Natural killer cell (primary cell): ENCODE results near the gene RETNLB. TPM values are rescaled to one million over a fixed set of nuclear protein-coding genes. Genes with fewer than 3 reads are reported as not detected.

Experiments used
- ATAC-seq, 3 donors: fragments of 150-1000 bp in 2 of 3; fragments of 200-7000 bp in 1 of 3; cut with Tn5 transposase; 1 replicate in 1 of 3; 2 replicates in 2 of 3; pipeline ENCODE4 v1.10.0; 2021; ENCODE audit warnings: mild to moderate bottlenecking in 2 of 3, moderate library complexity in 2 of 3
- DNase-seq, 2 donors: peaks; one replicate each; pipeline versions ENCODE4 v3.0.0 to v3.0.0-alpha.2; 2013 to 2021; ENCODE audit warnings: mixed read lengths in 1 of 2
- H3K27ac ChIP-seq: one replicate; pipeline ENCODE4 v1.5.1; 2013; ENCODE audit warnings: mild to moderate bottlenecking, low read length
- H3K27me3 ChIP-seq: one replicate; pipeline ENCODE4 v1.6.1; 2013; ENCODE audit warnings: low read length; ENCODE audit not compliant: control insufficient read depth, insufficient read depth
- H3K36me3 ChIP-seq: one replicate; pipeline ENCODE4 v1.6.1; 2013; ENCODE audit warnings: low read length; ENCODE audit not compliant: control insufficient read depth, insufficient read depth
- H3K4me1 ChIP-seq: one replicate; pipeline ENCODE4 v1.6.1; 2013; ENCODE audit warnings: low read length; ENCODE audit not compliant: control insufficient read depth, insufficient read depth
- H3K4me3 ChIP-seq: one replicate; pipeline ENCODE4 v1.5.1; 2013; ENCODE audit warnings: low read length
- H3K9me3 ChIP-seq: one replicate; pipeline ENCODE4 v1.6.1; 2013; ENCODE audit warnings: low read length; ENCODE audit not compliant: control insufficient read depth, insufficient read depth
- H3K27ac Mint-ChIP-seq, 2 donors: one replicate each; pipeline ENCODE4 v1.8.0; 2022; ENCODE audit warnings: mild to moderate bottlenecking in 2 of 2, mixed read lengths in 2 of 2, moderate library complexity in 1 of 2
- H3K27me3 Mint-ChIP-seq, 2 donors: one replicate each; pipeline ENCODE4 v1.8.0; 2022; ENCODE audit warnings: low read depth in 2 of 2, mixed read lengths in 2 of 2
- H3K36me3 Mint-ChIP-seq: one replicate; pipeline ENCODE4 v1.8.0; 2022; ENCODE audit warnings: mixed read lengths
- H3K4me1 Mint-ChIP-seq, 2 donors: one replicate each; pipeline ENCODE4 v1.8.0; 2022; ENCODE audit warnings: mixed read lengths in 2 of 2
- H3K4me3 Mint-ChIP-seq: one replicate; pipeline ENCODE4 v1.8.0; 2022; ENCODE audit warnings: mild to moderate bottlenecking, moderate library complexity, mixed read lengths
- H3K9me3 Mint-ChIP-seq, 2 donors: one replicate each; pipeline ENCODE4 v1.8.0; 2022; ENCODE audit warnings: mixed read lengths in 2 of 2
- CTCF ChIP-seq: fragments of 200-600 bp; IDR thresholded peaks from one replicate; pipeline ENCODE4 v1.8.0; 2022; ENCODE audit warnings: antibody characterized with exemption
- WGBS: methylation state at CpG from one replicate; pipeline ENCODE4 v1.1.7; 2013; ENCODE audit warnings: missing lambda C conversion rate; ENCODE audit not compliant: insufficient coverage; 5-methylcytosine and 5-hydroxymethylcytosine counted together
- intact Hi-C: fragments of 100-400 bp; cut with micrococcal nuclease; formaldehyde crosslinking; loops from one replicate; pipeline ENCODE4 v1.14.2; 2022
- total RNA-seq, 4 donors: library from RNA; stranded (reverse); fragments of 120-200 nt in 1 of 4; gene quantifications; one replicate each; pipeline versions ENCODE4 v1.2.3 to v1.2.4, GENCODE V29; 2013 to 2022

RETNLB gene
- not detected for total RNA-seq
- not detected for total RNA-seq (2013)

- peaks cover 0 to 5% of the 10 kb centered on the region in 2 donors for H3K4me1 Mint-ChIP-seq
- no peaks in the 10 kb centered on the region for H3K27me3 Mint-ChIP-seq
Observed at GRCh38 chr3:108757404-108757982, at the start of gene RETNLB. Gene RETNLB (minus strand): TSS chr3:108757410. CDS start chr3:108757185, 225 bp downstream.

GRCh38 chr3:108806316-108806715, 49.1 kb upstream of the RETNLB start:
- ATAC-seq (peak; percentile 94 to 96 (median 96)), DNase-seq (peak; percentile 16 to 82)
- Histone ChIP-seq H3K4me3 (no peak overlapping the region), H3K27me3 (no peaks in the 10 kb centered on the region), H3K36me3 (no peaks in the 10 kb centered on the region), H3K4me1 (peaks cover 12% of the 10 kb centered on the region), H3K9me3 (no peaks in the 10 kb centered on the region), H3K27ac (peak overlapping the region; percentile 50)
- peaks cover 0 to 5% of the 10 kb centered on the region in 2 donors for H3K9me3 Mint-ChIP-seq
- 63% methylated on average over 3 of the region's 4 CpGs for WGBS
- H3K36me3 Mint-ChIP-seq: peaks cover 8% of the 10 kb centered on the region
- no peaks in the 10 kb centered on the region for H3K27me3 Mint-ChIP-seq
- no peak for TF ChIP-seq CTCF
- H3K27ac Mint-ChIP-seq: peak overlapping the region; percentile 18 to 85
- H3K4me1 Mint-ChIP-seq: peaks cover 19 to 22% of the 10 kb centered on the region in 2 donors
- peak overlapping the region; percentile 60 for H3K4me3 Mint-ChIP-seq
- intact Hi-C loops: no loop called here

More at GRCh38 chr3:108757404-108757982, at the start of gene RETNLB:
- TF ChIP-seq CTCF: no peak
- H3K27ac ChIP-seq: no peak within 1 kb of the TSS
- H3K27me3 ChIP-seq: no peaks in the 10 kb centered on the region
- Mint-ChIP-seq H3K36me3 (no peaks in the 10 kb centered on the region), H3K4me3 (no peak within 1 kb of the TSS), H3K9me3 (no peaks in the 10 kb centered on the region), H3K27ac (no peak within 1 kb of the TSS)
- intact Hi-C loops: no loop called here
- no peak within 1 kb of the TSS for H3K4me3 ChIP-seq
- 72% methylated on average over 3 of the region's 3 CpGs for WGBS
- no peaks in the 10 kb centered on the region for H3K9me3 ChIP-seq
- H3K36me3 ChIP-seq: no peaks in the 10 kb centered on the region
- H3K4me1 ChIP-seq: peaks cover 3% of the 10 kb centered on the region
- no peak for ATAC-seq
- no peak for DNase-seq

- Mint-ChIP-seq H3K9me3 (peaks cover 0 to 5% of the 10 kb centered on the region in 2 donors), H3K4me3 (peak overlapping the region; percentile 7), H3K27me3 (no peaks in the 10 kb centered on the region), H3K27ac (peak overlapping the region; percentile 18 to 85), H3K36me3 (peaks cover 9% of the 10 kb centered on the region), H3K4me1 (peaks cover 19 to 22% of the 10 kb centered on the region in 2 donors)
- Histone ChIP-seq H3K36me3 (no peaks in the 10 kb centered on the region), H3K27me3 (no peaks in the 10 kb centered on the region), H3K27ac (no peak overlapping the region), H3K4me3 (no peak overlapping the region), H3K4me1 (peaks cover 12% of the 10 kb centered on the region), H3K9me3 (no peaks in the 10 kb centered on the region)
- no peak for ATAC-seq
- over 99% methylated on average over 4 of the region's 4 CpGs for WGBS
- intact Hi-C loops: no loop called here
- no peak for TF ChIP-seq CTCF
- DNase-seq: no peak
Observed at GRCh38 chr3:108804966-108805365, 47.8 kb upstream of the RETNLB start.

- 81% methylated on average over 2 of the region's 2 CpGs for WGBS
- peaks cover 12% of the 10 kb centered on the region for H3K4me1 ChIP-seq
Observed at GRCh38 chr3:108804437-108804836, 47.2 kb upstream of the RETNLB start.

More at GRCh38 chr3:108804437-108804836, 47.2 kb upstream of the RETNLB start:
- intact Hi-C loops: no loop called here
- Mint-ChIP-seq H3K36me3 (peaks cover 9% of the 10 kb centered on the region), H3K9me3 (peaks cover 0 to 5% of the 10 kb centered on the region in 2 donors), H3K27ac (peak overlapping the region in 1 of 2 donors; percentile 85), H3K4me3 (peak overlapping the region; percentile 7), H3K4me1 (peaks cover 19 to 22% of the 10 kb centered on the region in 2 donors), H3K27me3 (no peaks in the 10 kb centered on the region)
- ATAC-seq (no peak), DNase-seq (no peak)
- Histone ChIP-seq H3K4me3 (no peak overlapping the region), H3K36me3 (no peaks in the 10 kb centered on the region), H3K27me3 (no peaks in the 10 kb centered on the region), H3K9me3 (no peaks in the 10 kb centered on the region), H3K27ac (no peak overlapping the region)
- TF ChIP-seq CTCF: no peak
